GM10266 (cell line): ENCODE results near the gene SLC16A8.

Experiments
- DNase-seq: peaks from one replicate; pipeline ENCODE4 v3.0.0; 2012; ENCODE audit errors: extremely low spot score
- TF ChIP-seq, protein P1 (sequence below): IDR thresholded peaks from 2 replicates; pipeline ENCODE4 v1.5.1; 2012; ENCODE audit warnings: mild to moderate bottlenecking, low read depth; ENCODE audit not compliant: control insufficient read depth, insufficient read depth; ENCODE audit errors: missing control alignments

Gene SLC16A8, protein sequence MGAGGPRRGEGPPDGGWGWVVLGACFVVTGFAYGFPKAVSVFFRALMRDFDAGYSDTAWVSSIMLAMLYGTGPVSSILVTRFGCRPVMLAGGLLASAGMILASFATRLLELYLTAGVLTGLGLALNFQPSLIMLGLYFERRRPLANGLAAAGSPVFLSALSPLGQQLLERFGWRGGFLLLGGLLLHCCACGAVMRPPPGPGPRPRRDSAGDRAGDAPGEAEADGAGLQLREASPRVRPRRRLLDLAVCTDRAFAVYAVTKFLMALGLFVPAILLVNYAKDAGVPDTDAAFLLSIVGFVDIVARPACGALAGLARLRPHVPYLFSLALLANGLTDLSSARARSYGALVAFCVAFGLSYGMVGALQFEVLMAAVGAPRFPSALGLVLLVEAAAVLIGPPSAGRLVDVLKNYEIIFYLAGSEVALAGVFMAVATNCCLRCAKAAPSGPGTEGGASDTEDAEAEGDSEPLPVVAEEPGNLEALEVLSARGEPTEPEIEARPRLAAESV

DNA sequence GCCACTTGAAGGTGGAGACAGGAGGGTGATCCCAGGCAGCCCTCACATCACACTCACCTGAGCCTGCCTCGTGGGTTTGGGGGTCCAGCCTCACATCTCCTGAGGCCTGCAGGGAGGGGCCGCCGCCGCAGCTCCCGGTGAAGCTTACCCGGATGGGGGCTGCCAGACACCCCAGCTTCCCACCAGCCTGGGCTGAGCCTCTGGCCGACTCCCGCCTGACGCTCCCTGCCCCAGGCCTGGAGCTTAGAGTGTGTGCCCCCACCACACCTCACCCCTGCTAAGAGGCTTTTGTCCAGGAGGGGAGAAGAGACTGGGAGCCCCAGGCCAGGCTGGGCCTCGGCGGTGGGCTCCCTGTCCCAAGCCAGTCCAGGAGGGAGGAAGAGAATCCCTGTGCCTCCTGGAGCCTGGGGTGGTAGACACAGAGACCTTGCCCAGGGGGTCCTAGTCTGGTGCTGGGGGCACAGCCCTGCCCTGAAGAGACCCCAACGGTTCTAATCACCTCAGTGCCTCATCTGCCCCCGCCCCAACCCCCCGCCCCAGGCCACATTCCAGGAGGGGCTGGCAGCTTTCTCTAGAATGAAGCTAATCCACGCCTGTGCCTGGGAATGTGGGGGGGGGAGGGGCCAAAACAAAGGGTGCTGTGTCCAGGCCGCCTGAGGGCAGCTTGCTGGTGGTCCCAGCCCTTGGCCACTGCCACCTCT, at the start of gene SLC16A8:
TSS of gene SLC16A8 (minus strand) at position 254 of the 701 bp plus-strand sequence. CDS start 1,311 bp downstream, outside the sequence.
- no peak for DNase-seq
- TF ChIP-seq, protein P1, sequence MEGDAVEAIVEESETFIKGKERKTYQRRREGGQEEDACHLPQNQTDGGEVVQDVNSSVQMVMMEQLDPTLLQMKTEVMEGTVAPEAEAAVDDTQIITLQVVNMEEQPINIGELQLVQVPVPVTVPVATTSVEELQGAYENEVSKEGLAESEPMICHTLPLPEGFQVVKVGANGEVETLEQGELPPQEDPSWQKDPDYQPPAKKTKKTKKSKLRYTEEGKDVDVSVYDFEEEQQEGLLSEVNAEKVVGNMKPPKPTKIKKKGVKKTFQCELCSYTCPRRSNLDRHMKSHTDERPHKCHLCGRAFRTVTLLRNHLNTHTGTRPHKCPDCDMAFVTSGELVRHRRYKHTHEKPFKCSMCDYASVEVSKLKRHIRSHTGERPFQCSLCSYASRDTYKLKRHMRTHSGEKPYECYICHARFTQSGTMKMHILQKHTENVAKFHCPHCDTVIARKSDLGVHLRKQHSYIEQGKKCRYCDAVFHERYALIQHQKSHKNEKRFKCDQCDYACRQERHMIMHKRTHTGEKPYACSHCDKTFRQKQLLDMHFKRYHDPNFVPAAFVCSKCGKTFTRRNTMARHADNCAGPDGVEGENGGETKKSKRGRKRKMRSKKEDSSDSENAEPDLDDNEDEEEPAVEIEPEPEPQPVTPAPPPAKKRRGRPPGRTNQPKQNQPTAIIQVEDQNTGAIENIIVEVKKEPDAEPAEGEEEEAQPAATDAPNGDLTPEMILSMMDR, result no peak

DNA sequence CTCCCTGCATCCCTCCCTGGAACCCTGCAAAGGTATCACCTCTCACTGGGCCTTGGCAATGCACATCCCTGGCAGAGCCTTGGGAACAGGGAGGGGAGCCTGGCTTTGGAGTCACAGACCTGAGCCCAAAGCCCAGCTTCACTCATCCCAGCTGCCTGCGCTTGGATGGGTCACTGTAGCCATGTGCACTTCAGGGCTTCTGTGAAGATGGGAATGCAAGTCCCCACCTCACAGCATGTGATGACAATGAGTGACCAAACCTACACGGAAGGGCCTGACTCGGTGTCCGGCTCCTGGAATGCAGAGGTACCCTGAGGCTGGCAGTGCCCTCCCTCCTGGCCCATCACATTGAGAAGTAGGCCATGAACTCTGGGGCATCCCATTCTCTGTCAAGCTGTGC, 49.3 kb upstream of the SLC16A8 start:
- TF ChIP-seq, protein P1, result no peak
- no peak for DNase-seq

DNA sequence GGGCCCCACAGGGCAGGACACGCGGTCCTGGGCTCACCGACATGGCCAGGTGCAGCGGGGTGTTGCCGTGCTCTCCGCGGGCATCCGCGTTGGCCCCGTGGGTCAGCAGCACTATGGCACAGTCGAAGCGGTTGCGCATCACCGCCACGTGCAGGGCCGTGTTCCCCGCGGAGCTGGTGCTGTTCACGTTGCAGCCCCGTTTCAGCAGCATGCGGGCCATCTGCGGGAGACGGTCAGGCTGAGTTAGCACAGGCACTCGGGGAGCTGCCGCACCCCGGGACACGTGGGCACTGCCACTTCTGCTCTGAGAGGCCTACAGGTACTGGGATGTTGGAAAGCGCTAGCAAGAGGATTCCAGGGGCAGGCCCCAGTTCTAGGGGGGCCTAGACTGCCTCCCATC, 48.8 kb upstream of the SLC16A8 start:
- no peak for DNase-seq
- TF ChIP-seq, protein P1, result no peak

DNA sequence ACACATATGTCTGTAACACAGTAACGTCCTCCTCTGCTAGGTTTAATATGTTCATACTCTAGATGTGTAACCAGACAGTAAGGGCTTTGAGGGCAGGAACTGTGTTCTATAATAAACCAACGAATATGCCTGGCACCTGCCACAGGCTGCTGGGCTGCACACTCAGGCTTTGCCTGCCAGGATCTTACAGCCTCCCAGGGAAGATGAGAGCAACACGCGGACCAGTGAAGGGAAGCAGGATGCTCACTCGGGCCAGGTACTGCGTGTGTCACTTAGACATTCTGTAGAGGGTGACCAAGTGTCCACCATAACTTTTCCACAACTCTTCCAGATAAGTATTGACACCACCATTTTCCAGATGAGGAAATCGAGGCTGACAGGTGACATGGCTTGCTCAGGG, 48.2 kb upstream of the SLC16A8 start:
- TF ChIP-seq, protein P1, result no peak
- DNase-seq, result no peak

DNA sequence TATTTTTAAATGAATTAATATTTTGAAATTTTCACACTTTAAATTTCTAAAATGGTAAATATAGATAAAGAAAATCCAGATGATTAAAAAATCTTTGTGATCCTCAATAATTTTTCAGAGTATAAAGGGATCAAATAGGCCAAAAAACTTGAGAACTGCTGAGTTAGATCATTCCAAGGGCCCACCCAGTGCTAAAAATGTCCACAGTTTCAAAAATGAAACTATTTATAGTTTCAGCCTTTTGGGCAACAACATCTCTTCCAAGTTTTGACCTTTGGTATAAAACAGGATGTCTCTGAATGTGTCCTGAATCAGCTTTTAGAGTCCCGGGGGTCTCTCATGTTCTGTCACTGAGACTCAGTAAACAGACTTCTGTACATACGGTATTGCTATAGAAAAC, 47.4 kb upstream of the SLC16A8 start:
- no peak for DNase-seq
- TF ChIP-seq, protein P1, result no peak

DNA sequence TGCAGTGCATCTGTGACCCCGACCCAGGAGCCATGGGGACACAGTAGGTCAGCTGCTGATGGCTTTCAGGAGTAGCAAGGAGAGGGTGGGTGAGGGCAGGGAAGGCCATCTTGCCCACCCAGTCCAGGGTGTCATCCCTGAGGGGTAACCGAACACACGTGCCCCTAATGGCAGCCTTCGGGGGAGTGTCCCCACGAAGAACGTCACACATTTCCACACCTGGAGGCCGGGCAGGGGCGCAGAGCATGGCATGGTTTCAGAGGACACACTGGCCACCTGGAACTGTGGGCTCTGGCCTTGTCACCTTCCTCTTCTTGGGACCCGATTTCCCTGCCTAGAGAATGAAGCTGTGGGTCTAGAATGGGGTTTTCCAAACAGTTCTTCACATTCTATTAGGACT, 45.9 kb upstream of the SLC16A8 start:
- DNase-seq, result no peak
- TF ChIP-seq, protein P1, result no peak

DNA sequence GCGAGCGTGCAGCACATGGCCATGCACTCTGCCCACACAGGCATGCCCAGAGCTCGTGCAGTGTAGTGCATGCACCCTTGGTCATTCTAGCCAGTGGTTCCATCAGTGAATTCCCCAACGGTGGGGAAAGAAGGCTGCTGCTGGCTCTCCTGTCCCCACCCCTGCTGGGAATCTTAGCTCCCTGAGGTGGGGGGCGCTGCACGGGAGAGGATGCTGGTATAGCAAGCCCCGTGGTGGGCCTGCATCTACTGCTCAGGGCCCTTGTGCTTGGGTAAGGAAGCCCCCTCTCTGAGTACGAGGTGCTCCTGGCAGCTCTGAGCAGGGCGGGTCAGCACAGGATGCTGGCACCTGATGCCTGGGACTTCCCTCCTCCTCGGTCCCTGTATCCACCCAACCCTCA, 45.0 kb upstream of the SLC16A8 start:
- TF ChIP-seq, protein P1, result no peak
- DNase-seq, result no peak
